ENCODE results near the gene AGTPBP1.

The AGTPBP1 gene

DNA sequence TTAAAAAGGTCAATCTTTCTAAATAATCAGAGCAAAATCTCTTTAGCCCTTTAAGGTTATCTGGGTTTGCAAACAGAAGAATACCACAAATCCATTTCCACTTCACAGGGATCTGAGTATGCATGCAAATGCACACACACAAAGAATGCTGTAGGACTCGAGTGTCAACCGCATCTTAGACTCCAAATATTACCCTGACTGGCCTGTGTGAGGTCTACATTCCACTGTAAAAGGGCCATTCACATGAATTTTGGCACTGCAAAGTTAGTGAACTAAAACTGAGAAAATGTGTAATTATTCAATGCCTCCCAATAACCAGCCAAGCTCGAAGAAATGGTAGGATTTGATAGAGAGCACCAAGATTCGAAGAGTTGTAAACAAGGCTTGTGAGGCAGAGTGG is 199.9 kb downstream of the AGTPBP1 start:
- no peak for DNase-seq (ENCODE audit: low read depth)

DNA sequence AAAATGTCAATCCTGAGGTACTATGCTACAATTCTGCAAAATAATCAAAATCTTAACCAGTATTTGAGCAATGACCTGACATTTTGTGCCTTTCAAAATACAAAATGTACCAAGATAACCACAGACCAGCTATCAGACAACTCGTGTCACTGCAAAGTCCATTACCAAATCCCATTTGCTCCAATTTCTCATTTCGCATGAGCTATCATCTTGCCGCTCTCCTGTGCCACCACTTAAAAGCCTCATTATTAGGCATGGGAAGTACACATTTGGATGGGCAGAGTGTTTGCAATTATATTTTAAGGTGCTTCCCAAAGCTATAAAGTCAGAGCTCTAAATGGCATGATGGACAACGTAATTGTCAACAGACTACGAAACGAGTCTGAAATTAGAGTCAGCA is 205.2 kb downstream of the AGTPBP1 start:
- no peak for DNase-seq (ENCODE audit: low read depth)

DNA sequence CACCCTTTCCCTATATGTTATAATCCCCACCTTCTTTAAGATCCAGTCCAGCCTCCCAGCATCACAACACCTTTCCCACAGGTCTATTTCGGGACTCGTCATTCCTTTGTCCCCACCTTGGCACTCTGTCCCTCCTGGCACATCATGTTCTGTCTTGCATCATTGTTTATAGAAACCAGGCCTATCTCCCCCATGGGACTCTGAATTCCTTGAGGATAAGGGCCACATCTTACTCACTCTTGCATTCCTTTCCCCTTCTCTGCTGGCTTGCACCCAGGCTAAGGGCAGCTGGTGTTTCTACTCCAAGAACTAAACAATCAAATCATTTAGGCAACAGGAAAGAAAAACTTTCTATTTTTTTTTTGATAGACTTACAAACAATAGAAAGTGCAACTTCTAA is 205.7 kb downstream of the AGTPBP1 start:
- peak; percentile 19 for DNase-seq (ENCODE audit: low read depth)

DNA sequence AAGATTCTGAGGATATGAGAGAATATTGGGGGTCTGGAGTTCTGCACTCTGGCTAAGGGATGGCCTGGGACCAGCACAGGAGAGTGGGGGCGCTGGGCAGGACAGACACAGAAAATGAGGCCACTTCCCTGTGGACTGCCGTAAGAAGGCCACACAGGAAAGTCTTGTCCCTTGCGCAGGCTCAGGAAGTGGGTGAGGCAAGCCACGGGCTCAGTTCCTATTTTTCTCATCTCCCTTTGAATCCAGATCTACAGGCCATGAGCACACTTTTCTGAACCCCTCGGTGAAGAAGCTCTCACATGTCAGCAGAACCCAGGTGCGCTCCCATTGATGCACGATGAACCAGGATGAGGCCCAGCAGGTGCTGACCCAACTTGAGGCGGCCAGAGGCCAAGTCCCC is 207.4 kb downstream of the AGTPBP1 start:
- DNase-seq (ENCODE audit: low read depth), result no peak

DNA sequence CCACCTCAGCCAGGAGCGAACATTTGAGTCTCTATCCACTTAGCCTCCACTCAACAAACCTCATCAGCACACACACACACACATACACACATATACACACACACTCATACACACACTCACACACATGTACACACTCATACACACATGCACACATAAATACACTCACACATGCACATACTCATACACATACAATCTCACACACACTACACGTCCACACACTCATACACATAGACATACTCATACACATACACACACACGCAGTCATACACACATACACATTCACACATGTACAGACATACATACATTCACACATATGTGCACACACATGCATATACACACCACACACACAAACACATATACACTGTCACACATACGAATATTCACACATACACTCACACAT is 208.2 kb downstream of the AGTPBP1 start:
- DNase-seq (ENCODE audit: low read depth), result no peak

DNA sequence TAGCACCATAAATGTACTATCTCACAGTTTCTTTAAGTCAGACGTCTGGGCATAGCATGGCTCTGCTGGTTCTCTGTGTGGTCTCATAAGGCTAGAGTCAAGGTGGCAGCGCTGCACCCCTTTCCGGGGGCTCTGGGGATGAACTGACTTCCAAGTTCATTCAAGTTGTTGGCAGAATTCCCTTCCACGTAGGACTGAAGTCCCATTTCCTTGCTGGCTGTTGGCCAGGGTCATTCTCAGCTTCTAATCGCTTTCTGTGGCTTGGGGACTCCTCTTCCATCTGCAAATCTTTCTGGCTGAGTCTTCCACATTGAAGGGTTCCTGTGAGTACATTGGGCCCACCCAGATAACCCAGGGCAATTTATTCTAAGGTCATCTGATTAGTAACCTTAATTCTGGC is 211.0 kb downstream of the AGTPBP1 start:
- no peak for DNase-seq (ENCODE audit: low read depth)

DNA sequence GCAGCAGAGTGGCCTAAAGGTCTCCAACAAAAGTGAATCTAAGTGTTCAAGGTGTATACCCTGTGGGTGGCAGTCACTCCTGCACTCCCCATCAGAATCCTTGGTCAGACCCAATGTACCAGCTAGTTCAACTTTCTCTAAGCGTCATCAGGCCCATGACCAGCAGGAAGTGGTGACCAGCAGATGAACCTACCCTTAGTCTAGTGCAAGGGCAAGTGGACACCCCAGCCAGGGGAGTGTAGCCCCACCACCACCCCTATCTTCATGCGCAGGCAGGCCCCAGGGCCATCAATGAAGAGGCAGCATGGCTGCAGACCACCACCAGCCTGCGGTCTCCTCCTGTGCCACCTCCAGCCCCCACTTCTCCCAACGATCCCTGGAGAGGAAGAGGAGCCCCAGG is 213.1 kb downstream of the AGTPBP1 start:
- DNase-seq (ENCODE audit: low read depth), result no peak

DNA sequence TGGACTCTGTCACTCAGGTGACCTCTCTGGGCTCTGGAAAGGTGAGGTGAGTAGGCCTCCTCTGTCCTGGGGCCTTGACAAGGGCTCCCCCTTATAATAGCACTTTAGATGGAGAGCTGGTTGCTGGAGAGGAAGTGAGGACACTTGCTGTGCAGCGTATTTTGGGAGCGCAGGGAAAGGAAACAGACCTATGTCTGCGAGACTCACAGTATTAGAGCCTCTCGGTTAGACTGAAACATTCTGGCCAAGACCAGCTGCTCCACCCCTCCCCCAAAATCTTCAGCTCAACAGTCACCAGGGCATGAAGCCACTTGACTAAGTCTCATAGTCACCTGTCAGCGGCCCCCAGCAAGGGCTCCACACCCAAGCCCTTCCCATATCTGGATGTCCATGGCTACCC is 213.6 kb downstream of the AGTPBP1 start:
- DNase-seq (ENCODE audit: low read depth), result no peak

DNA sequence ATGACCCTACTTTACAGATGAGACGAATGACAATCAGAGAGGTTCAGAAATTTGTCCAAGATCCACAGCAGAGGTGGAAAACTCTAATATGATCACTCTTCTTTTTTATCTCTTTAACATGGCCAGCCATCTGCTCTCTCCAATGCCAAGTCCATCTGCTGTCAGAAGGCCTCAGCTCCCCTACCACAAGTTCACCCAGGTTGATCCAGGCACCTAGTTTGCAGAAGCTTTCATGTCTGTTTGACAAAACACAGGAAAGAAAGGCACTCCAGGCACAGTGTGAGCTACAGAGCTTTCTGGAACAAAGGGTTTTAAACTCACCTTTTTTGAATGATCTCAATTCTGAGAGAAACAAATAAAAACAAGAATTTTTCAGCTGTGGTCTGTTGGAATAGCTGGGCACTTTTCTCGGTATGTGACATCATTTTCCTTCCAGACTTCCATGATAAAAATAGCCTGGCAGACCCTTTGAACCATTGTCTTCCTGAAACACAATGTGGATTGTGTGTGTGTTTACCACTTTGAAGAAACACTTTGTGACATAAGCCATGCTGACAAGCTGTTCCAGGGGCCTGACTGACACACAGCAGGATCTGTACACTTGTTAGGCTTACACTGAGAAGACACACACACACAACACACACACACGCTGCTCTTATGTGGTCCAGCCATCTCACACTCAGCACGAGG is 214.3 kb downstream of the AGTPBP1 start:
- no peak for DNase-seq (ENCODE audit: low read depth)

DNA sequence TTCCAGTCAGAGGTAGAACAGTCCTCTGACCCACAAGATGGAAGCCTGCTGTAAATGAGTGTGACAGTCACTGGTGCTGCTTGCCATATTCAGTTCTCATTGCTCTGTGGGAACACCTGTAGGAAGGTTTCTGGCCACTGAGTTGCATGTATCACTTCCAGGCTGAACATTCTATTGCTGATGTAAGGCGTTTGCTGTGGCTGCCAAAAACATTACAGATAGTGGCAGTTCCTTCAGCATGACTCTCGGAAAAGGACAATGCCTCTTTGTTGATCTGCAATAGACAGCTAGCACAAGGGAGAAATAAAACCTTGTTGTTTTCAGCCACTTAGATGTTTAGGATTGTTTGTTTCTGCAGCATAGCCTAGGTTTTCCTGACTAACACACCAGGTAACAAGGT is 217.2 kb downstream of the AGTPBP1 start:
- no peak for DNase-seq (ENCODE audit: low read depth)

DNA sequence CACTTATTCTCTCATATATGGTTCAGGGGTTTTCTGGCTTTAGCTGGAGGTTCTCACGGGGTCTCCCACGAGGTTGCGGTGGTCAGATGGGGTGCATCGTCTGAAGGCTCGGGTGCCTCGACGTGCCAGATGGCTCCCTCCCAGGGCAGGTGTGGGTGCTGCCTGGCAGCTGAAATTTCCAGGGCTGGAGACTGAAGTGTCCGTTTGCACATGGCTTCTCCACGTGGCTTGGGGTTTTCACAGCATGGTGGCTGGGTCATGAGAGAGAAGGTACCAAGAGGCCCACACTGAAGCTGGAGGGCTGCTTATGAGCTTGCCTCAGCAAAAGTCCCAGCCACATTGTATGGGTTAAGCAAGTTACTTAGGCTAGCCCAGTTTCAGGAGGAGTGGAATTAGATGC is 218.6 kb downstream of the AGTPBP1 start:
- no peak for DNase-seq (ENCODE audit: low read depth)

DNA sequence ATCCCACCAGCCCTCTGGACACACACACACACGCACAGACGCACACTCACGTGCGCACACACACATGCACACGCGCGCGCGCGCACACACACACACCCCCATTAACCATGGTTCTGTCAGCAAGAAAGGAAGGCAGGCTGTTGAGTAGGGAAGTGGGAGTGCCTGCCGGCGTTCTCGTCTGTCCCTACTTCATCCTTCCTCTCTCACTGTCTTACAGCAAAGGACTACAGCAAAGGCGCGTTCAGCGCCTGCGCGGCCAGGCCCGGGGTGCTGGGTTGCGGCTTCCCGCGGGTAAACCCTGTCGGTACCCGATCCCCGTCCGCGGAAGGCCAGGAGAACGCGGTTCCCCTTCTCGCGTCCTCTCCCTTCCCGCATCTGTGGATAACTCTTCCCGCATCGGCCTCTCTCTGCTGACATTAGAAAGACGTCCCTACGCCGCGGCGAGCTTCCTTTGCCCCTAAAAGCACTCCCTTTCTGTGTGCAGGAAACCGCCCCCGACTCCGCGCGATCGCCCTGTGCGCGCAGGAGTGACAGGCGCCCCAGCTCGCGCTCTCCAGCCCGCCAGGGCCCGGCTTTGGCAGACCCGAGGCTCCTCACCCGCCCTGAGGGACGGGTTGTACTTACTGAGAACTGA is 219.2 kb downstream of the AGTPBP1 start:
- no peak for DNase-seq (ENCODE audit: low read depth)

DNA sequence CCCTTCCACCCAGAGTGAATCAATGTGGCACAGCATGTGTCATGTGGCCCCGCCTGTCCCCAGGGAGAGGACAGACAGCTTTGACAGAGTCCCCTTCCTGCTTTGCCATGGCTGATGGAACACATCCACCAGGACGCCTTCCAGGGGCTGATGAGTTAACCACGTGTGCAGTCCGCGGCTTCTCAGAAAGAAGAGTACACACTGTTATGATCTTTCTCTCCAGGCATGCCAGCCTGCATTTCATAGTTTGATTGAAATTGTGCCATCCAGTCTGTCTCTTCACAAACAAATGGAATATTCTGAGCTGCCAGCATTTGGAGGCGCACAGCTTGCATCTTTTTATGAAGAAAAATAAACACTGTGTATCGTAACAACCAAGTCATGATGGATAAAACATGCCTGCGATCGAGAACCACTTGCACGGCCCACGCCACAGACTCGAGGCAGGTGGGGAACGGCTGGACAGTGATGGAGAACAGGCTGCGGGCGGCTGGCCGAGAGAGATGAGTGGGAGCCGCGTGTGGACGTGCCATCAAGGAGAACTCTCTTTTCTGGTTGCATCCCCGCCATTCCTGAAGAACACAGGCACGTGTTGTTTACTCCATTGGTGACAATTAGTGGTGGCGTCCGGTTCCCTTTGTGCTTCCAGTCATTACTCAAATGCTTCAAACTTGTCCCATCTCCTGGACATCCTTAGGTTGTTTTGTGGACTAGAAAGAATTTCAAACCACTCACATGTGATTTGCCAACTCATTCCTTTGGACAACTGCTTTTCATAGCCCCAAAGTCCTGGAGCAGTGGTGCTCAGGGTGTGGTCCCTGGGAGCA is 220.2 kb downstream of the AGTPBP1 start:
- no peak for DNase-seq (ENCODE audit: low read depth)

DNA sequence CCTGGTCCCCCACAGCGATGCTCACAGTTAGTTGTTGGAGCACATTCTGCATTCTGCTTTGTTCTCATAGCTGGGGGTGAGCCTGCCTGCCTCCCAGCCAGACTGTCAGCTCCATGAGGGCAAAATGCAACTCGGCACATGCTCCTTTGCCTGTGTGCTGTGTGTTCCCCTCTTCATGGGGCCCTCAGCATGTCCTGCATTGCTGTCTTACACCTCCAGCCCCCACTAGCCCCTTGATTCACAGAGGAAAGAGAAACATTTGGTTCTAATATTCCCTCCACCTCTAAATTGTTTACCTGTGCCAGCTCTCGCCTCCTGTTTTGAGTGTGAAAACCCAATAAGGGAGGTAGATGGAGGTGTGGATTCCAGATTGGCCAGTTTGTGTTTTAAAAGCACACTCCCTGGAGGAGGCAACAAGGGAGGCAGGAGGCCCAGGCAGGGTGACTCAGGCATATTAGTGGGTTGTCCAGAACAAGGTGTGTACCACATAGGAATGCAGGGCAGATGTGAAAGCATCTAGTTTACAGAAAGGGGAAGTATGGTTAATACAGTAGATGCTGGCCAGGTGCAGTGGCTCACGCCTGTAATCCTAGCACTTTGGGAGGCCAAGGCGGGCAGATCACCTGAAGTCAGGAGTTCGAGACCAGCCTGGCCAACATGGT is 224.6 kb downstream of the AGTPBP1 start:
- no peak for DNase-seq (ENCODE audit: low read depth)

DNA sequence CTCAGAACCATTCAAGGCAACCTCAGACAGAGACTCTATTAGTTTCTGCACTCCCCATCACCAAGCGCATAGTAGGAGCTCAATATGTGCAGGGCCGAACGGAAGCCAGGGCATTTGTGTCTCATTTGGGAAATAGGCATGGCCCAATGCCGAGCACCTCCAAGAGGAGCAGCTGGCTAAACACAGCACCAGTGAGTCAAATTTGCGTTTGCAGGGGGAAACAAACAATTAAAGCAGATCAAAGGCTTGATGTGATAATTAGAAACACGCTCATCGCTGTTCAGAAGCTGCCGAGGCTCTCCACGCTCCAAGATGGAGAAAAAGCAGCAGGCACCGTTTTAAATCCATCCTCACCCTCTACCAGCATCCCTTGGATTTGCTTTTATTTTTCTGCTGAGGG is 225.3 kb downstream of the AGTPBP1 start:
- DNase-seq (ENCODE audit: low read depth), result no peak

DNA sequence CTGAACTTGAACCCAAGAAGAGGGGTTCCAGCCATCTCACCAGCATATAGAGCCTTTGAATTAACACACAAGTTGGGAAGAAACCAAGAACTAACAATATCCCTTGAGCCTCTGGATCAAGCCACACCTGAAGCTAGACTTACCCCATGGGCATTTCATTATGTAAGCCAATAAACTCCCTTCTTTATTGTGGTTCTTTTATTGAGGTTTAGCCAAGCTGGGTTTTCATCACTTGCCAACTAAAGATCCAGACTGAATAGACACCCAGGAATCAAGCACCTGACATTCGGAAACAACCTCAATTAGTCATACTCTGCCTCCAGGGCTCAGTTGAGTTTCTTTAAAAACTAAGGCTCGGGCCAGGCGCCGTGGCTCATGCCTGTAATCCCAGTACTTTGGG is 226.7 kb downstream of the AGTPBP1 start:
- no peak for DNase-seq (ENCODE audit: low read depth)

DNA sequence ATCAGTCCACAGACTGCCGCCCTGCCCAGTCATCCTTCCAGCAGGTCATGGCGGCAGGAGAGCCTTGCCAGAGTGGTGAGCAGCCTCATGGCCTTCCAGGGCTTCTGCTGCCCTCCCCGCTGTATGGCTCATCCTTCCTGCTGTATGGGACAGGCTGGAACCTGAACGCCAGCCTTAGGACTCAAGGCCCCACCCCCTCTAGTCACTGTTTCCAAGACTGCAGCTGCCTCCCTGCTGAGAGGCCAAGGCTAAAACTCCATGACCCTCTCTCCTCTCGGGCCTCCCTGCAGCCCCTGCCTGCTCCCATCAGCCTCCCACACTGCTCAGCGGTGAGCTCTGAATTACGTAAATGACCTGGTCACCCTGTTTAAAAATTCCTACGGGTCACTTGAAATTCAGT is 227.5 kb downstream of the AGTPBP1 start:
- DNase-seq (ENCODE audit: low read depth), result no peak

DNA sequence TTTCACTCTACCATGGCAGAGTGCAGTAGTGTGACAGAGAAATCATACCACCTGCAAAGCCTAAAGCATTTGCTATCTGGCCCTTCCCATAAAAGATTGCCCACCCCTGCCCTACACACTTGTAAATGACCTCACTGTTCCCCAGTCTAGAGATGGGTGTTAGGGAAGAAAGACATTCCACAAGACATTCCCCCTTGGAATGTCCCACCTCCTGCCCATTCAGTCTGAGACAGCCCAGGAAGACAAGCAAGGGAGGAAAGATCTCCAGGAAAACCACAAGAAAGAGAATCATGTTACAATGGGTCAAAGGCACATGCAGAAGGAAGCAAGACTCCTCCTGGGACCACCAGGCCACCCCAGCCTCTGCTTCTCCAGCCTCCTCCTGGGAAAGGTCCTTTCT is 230.0 kb downstream of the AGTPBP1 start:
- DNase-seq (ENCODE audit: low read depth), result no peak

DNA sequence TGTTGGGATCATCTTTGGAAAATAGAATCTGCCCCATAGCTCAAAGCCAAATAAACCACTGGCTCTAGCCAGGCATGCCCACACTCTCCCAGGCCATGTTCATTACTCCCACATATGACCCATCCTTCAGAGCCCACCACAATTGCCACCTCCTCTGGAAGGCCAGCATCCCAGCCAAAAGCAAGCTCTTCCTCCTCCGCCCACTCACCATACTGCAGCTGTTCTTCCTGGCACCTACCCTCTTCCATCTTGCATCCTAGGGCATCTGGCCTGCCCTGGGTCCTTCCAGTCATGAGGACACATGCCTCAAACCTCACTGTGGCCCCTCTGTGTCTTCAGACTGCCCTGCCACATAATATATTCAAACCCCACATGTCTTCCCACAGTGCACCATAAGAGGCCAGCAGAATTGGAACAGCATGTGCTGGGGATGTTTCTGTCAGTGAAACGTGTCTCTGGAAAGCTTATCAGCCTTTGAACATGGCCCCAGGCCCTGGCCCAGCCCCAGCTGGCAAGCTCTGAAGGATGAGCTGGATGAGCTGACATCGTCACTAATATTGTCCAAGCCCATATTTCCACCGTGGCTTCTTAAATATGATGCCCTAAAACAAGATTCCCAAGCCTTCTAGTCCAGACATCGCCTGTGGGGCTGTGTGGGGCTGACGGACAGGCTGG is 230.8 kb downstream of the AGTPBP1 start:
- no peak for DNase-seq (ENCODE audit: low read depth)

DNA sequence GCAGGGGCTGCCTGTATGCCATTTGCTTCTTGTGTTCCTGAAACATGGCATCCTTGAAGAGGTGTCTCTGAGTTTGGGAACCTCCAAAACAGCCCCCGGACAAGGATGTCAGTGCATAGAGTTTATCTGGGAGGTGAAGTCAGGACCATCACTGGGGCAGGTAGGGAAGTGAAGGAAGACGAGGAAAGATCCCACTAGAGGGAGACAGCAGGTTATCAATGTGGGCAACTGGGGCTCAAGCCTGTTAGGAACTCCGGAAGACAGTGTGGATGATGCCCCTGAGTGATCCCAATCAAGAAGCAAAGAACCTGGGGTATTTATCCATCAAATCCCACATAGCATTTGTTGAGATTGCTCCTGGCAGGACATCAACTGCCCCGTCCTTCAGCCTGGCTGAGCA is 233.1 kb downstream of the AGTPBP1 start:
- DNase-seq (ENCODE audit: low read depth), result no peak

DNA sequence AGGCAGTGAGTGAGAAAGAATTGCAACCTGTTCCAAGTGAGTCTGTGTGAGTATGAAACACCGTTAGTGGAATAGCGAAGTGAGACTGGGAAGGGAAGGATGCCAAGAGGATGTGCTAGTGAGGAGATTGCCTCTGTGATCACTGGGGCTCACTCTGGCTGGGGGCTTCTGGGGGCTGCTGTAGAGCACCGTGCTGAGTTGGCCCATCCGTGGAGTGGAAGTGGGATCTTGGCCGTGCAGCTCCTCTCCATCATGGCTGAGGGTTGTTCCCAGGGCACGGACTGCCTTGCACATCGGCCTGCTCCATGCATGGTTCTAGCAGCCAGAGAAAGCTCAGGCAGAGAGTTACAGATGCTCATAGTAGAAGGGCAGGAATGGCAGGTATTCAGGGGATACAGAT is 236.1 kb downstream of the AGTPBP1 start:
- no peak for DNase-seq (ENCODE audit: low read depth)

All from non-pigmented ciliary epithelial cell (primary cell).